Adipose tissue (tissue), 3 donors: Measurements from ENCODE around the gene LACTB. TPM values are rescaled to one million over a fixed set of nuclear protein-coding genes. Genes with fewer than 3 reads are reported as not detected.
A peak's percentile ranks its signal among the peaks of the same experiment; 100 is the strongest.

ENCODE experiments used
- H3K27ac ChIP-seq: one replicate; pipeline ENCODE4 v1.5.1; 2013; ENCODE audit warnings: low read depth, low read length
- WGBS, 3 donors: extraction: QIAGEN DNeasy Blood & Tissue Kit; methylation state at CpG; one replicate each; pipeline ENCODE4 v1.1.7; 2013; 5-methylcytosine and 5-hydroxymethylcytosine counted together
- polyA plus RNA-seq, 3 donors: library from polyadenylated mRNA; stranded (reverse); fragments of 200-250 nt; gene quantifications; one replicate each; pipeline ENCODE4 v1.2.3, GENCODE V29; 2013
- donor health status: healthy with polysubstance abuse.
- donor health status: Bipolar disorder and iron deficiency.
- donor health status: healthy.

The LACTB gene
- polyA plus RNA-seq, 3 donors = 7.6 to 19.7 (median 15.3) TPM

DNA sequence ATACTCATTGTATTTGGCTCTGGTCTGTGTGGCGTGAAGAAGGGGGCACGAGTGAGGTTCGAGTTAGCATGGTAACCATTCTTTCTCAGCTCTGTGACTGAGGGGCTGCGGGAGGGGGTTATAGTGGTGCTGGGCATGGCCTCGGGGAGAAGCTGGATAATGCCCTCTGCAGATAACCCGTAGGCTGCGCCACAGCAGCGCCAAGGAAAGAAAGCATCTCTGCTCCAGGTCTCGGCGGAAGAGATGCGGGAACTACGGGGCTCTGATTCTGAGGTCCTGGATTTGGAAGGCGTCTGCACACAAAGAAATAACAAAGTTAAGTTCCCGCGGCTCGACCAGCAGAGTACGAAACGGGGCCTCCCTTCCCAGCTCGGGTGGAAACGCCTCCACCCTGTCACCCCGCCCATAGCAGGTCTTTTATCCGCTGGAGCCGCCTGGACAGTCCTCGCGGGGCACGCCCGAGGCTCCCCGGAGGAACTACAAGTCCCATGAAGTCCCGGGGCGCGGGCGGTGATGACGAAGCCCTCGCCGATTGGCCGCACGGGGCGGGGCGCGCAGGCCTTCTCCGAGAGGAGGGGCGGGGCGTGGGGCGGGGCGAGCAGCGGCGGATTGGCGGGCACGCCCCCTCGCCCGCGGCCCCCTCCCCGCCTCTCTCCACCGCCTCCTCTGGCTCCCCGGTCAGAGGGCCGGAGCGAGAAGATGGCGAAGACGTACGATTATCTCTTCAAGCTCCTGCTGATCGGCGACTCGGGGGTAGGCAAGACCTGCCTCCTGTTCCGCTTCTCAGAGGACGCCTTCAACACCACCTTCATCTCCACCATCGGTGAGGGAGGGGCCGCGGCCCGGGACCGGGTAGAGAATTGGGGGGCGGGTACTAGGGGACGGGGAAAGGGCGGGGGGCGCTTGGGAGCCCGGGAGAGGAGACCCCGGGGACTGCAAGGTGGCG, 67.5 kb downstream of the LACTB start, which contains the start of gene RAB8B:
Gene RAB8B (plus strand): TSS at position 681 of the 946 bp plus-strand sequence. CDS start 19 bp downstream, at position 700.
- WGBS, 3 donors = 0% methylated on average over 65 to 77 of the region's 77 CpGs

DNA sequence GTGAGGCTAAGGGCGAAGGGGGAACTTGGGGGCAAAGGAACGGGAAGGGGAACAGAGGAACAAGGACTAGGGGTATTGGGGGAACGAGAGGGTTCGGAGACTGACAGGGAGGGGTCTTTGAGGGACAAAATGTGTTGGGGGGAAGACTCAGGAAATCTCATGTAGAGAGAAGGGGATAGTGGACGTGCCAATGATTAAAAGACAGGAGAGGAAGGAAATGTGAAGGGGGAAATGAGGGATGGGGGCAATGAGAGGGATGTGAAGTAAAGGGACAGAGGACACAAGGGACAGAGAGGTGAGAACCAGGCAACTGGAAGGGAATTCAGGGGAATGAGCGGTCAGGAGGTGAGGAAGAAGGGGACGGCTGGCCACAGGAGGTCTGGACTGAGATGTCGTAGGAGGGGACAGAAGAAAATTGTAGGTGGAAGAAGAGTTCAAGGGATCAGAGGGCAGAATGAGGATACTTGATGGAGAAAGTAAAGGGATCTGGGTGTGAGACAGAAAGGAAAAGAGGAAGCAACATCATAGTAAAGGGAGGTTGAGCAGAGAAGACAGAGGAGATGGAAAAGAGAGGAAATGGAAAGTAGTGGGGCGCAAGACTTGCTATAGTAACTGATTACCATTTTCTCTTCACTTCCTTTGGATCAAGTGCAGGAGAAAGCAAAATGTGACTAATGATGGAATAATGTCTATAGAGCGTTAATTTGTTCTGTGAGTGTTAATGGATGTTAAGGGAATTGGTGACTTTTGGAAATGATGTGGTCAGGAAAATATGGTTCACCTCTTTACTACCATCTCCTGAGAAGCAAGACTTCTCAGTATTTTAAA, 68.5 kb downstream of the LACTB start:
- WGBS, 3 donors = 7 to 20% (median 8%) methylated on average over 10 of the region's 10 CpGs
- peak overlapping the region; percentile 55 for H3K27ac ChIP-seq

More for the DNA sequence above, 67.5 kb downstream of the LACTB start, which contains the start of gene RAB8B:
- peak within 1 kb of the TSS; percentile 55 for H3K27ac ChIP-seq

DNA sequence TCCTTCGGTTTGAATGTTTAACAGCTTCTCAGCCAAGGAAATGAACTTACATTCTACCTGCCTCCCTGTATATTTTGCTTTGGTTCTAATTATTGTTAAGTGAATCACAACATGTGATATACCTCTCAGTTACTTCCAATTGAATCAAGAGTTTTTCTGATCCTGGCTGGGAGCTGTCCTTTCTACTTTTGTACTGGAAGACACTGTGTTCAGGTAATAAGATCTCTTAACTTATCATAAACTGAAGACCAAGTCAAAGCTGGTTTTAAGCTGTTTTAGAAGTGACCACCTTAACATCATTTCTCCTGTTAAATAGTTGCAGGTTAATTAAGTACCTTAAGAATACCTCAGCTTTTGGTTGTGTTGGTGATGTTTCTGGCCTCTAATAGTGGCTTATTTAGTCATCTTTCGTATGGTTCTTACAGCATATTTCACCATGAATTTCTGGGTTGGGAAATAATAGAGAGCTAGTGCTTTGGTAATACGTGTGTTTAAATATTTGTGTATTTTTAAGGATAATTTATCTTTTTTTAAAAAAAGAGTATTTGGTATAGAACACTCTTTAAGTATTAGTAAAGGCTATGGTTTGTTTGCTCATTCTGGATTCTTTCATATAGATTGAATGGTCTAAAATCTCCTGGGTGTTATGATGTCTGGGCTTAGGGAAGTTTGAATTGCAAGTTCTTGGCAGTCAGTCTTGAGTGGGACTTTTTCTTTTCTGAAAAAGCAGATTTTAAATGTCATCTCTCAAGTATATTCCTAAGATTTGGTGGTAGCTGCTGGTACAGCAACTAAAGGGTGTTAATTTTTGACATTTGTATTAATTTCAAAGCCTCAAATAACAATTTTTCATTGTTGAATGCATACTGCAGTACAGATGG, 69.3 kb downstream of the LACTB start:
- WGBS, 3 donors = 31 to 56% (median 37%) methylated on average over 3 of the region's 3 CpGs
- H3K27ac ChIP-seq = no peak overlapping the region

Other genes starting within 250 kb of the LACTB start
- 100 to 1,000 TPM; 149 to 274 (median 201) TPM for gene TPM1, start 79.1 kb upstream of the LACTB start, polyA plus RNA-seq
- 100 to 1,000 TPM in 2 of 3 donors, 10 to 100 TPM in 1; 87.0 to 189 (median 113) TPM for gene RPS27L, start 35.6 kb downstream of the LACTB start, polyA plus RNA-seq
- gene RAB8B, start 67.7 kb downstream of the LACTB start, polyA plus RNA-seq = 10 to 100 TPM in 2 of 3 donors, 1 to 10 TPM in 1; 2.7 to 24.2 (median 11.2) TPM
- gene APH1B, start 155.7 kb downstream of the LACTB start, polyA plus RNA-seq = 1 to 10 TPM; 2.6 to 7.9 (median 7.4) TPM